GM23338 (cell line): ENCODE data around the gene SLC35A3. TPM values are rescaled to one million over a fixed set of nuclear protein-coding genes. Genes with fewer than 3 reads are reported as not detected.
A peak's percentile ranks its signal among the peaks of the same experiment; 100 is the strongest.

Source experiments
- ATAC-seq: fragments of 200-7000 bp; cut with Tn5 transposase; 3 replicates; pipeline ENCODE4 v1.9.1; 2020
- DNase-seq: peaks from one replicate; pipeline ENCODE4 v3.0.0-alpha.2; 2015; ENCODE audit warnings: low spot score
- H2AFZ ChIP-seq: fragments of 200-600 bp; sonication (generic); 2 replicates; pipeline ENCODE4 v1.8.0; 2016; ENCODE audit warnings: antibody characterized with exemption, mild to moderate bottlenecking, moderate library complexity
- H3F3A ChIP-seq: fragments of 200-600 bp; sonication (generic); replicated peaks from 2 replicates; pipeline ENCODE4 v1.8.0; 2017; ENCODE audit warnings: antibody characterized with exemption, mixed run types, low read depth
- H3K27ac ChIP-seq: fragments of 200-600 bp; sonication (generic); 2 replicates; pipeline ENCODE4 v1.6.1; 2016; ENCODE audit warnings: low read depth
- H3K27me3 ChIP-seq: fragments of 200-600 bp; sonication (generic); 2 replicates; pipeline ENCODE4 v1.8.0; 2016; ENCODE audit warnings: mild to moderate bottlenecking, mixed run types, moderate library complexity; ENCODE audit not compliant: insufficient read depth
- H3K36me3 ChIP-seq: fragments of 200-600 bp; sonication (generic); 2 replicates; pipeline ENCODE4 v1.8.0; 2016; ENCODE audit warnings: mild to moderate bottlenecking; ENCODE audit not compliant: insufficient read depth
- H3K4me1 ChIP-seq: fragments of 200-600 bp; sonication (generic); 2 replicates; pipeline ENCODE4 v1.8.0; 2016; ENCODE audit warnings: mild to moderate bottlenecking, moderate library complexity; ENCODE audit not compliant: insufficient read depth
- H3K4me2 ChIP-seq: fragments of 200-600 bp; sonication (generic); 2 replicates; pipeline ENCODE4 v1.7.1; 2017; ENCODE audit warnings: mixed run types
- H3K4me3 ChIP-seq: fragments of 200-600 bp; sonication (generic); 2 replicates; pipeline ENCODE4 v1.6.1; 2016; ENCODE audit warnings: mixed run types
- H3K79me2 ChIP-seq: fragments of 200-600 bp; sonication (generic); replicated peaks from 2 replicates; pipeline ENCODE4 v1.8.0; 2017; ENCODE audit warnings: mild to moderate bottlenecking; ENCODE audit not compliant: insufficient read depth
- H3K9me2 ChIP-seq: fragments of 200-600 bp; sonication (generic); 2 replicates; pipeline ENCODE4 v1.8.0; 2017; ENCODE audit not compliant: insufficient read depth
- H4K20me1 ChIP-seq: fragments of 200-600 bp; sonication (generic); replicated peaks from 2 replicates; pipeline ENCODE4 v1.8.0; 2017; ENCODE audit warnings: mild to moderate bottlenecking; ENCODE audit not compliant: insufficient read depth
- H3K27ac Mint-ChIP-seq: 2 replicates; pipeline ENCODE4 v1.8.0; 2020; ENCODE audit warnings: inconsistent platforms, mild to moderate bottlenecking, moderate library complexity, mixed read lengths
- H3K27me3 Mint-ChIP-seq: 3 replicates; pipeline ENCODE4 v1.8.0; 2022; ENCODE audit warnings: low read depth, mild to moderate bottlenecking, moderate library complexity, mixed read lengths, inconsistent platforms; ENCODE audit not compliant: insufficient read depth, poor library complexity
- H3K36me3 Mint-ChIP-seq: 3 replicates; pipeline ENCODE4 v1.8.0; 2021; ENCODE audit warnings: low read depth, mild to moderate bottlenecking, inconsistent platforms, moderate library complexity, mixed read lengths
- H3K4me1 Mint-ChIP-seq: 3 replicates; pipeline ENCODE4 v1.8.0; 2020; ENCODE audit warnings: mild to moderate bottlenecking, inconsistent platforms, mixed read lengths
- H3K4me3 Mint-ChIP-seq: 3 replicates; pipeline ENCODE4 v1.8.0; 2021; ENCODE audit warnings: moderate library complexity, mild to moderate bottlenecking, inconsistent platforms, mixed read lengths
- H3K9me3 Mint-ChIP-seq: 3 replicates; pipeline ENCODE4 v1.8.0; 2020; ENCODE audit warnings: moderate library complexity, mild to moderate bottlenecking, inconsistent platforms, mixed read lengths
- CREB1 ChIP-seq: fragments of 250-450 bp; sonication (Bioruptor Pico); IDR thresholded peaks from 2 replicates; pipeline ENCODE4 v1.5.0; 2020; ENCODE audit warnings: low read depth, mild to moderate bottlenecking, moderate library complexity
- EZH2 ChIP-seq: fragments of 200-600 bp; sonication (generic); IDR thresholded peaks from one replicate; pipeline ENCODE4 v1.8.0; 2017; ENCODE audit warnings: antibody characterized with exemption, mild to moderate bottlenecking, low read depth; ENCODE audit not compliant: unreplicated experiment
- EZH2phosphoT487 ChIP-seq: fragments of 200-600 bp; sonication (generic); IDR thresholded peaks from one replicate; pipeline ENCODE4 v1.8.1; 2018; ENCODE audit warnings: antibody characterized with exemption; ENCODE audit not compliant: unreplicated experiment
- JUNB ChIP-seq: IDR thresholded peaks from one replicate; pipeline ENCODE4 v1.6.1; 2016; ENCODE audit warnings: antibody characterized with exemption; ENCODE audit not compliant: unreplicated experiment
- NANOG ChIP-seq: IDR thresholded peaks from 2 replicates; pipeline ENCODE4 v1.6.1; 2016; ENCODE audit warnings: antibody characterized with exemption, borderline replicate concordance
- POLR2AphosphoS5 ChIP-seq: IDR thresholded peaks from 2 replicates; pipeline ENCODE4 v1.6.1; 2016; ENCODE audit warnings: antibody characterized with exemption, low read depth
- REST ChIP-seq: IDR thresholded peaks from one replicate; pipeline ENCODE4 v1.6.1; 2018; ENCODE audit warnings: antibody characterized with exemption; ENCODE audit not compliant: unreplicated experiment
- STAT1 ChIP-seq: IDR thresholded peaks from one replicate; pipeline ENCODE4 v1.6.1; 2016; ENCODE audit warnings: antibody characterized with exemption; ENCODE audit not compliant: unreplicated experiment
- ZNF114 ChIP-seq: fragments of 250-450 bp; sonication (Bioruptor Pico); IDR thresholded peaks from 2 replicates; pipeline ENCODE4 v1.5.0; 2020; ENCODE audit warnings: mild to moderate bottlenecking, moderate library complexity
- ZNF331 ChIP-seq: fragments of 250-450 bp; sonication (Bioruptor Pico); IDR thresholded peaks from 2 replicates; pipeline ENCODE4 v1.5.0; 2020; ENCODE audit warnings: low read depth, mild to moderate bottlenecking, moderate library complexity
- ZNF462 ChIP-seq: fragments of 250-450 bp; sonication (Bioruptor Pico); IDR thresholded peaks from 2 replicates; pipeline ENCODE4 v1.5.0; 2020; ENCODE audit warnings: mild to moderate bottlenecking, moderate library complexity
- polyA plus RNA-seq: library from polyadenylated mRNA; unstranded; fragments of >200 nt; fragmentation: Nextera tagmentation; extraction: Ambion mirVana; gene quantifications from 2 replicates; pipeline ENCODE4 v1.2.1, GENCODE V29; 2016
- total RNA-seq: library from RNA; depleted of rRNA; stranded (reverse); fragments of >200 nt; shearing (Covaris generic); gene quantifications from 2 replicates; pipeline ENCODE4 v1.2.3, GENCODE V29; 2014
- TF ChIP-seq, protein P1 (sequence below), 2 experiments: fragments of 200-600 bp in 1 of 2; sonication (generic) in 1 of 2; conservative IDR thresholded peaks; 2 replicates each; pipeline versions ENCODE4 v1.5.1 to v1.6.1; 2016 to 2017; ENCODE audit warnings: antibody characterized with exemption in 2 of 2, low read depth in 2 of 2, mild to moderate bottlenecking in 2 of 2, moderate library complexity in 1 of 2
- TF ChIP-seq, protein P2 (sequence below): IDR thresholded peaks from 2 replicates; pipeline ENCODE4 v1.6.1; 2016; ENCODE audit warnings: antibody characterized with exemption

SLC35A3 gene
- total and polyA plus RNA-seq, 2 experiments from 2014 or later, result 7.6 to 27.2 TPM

DNA sequence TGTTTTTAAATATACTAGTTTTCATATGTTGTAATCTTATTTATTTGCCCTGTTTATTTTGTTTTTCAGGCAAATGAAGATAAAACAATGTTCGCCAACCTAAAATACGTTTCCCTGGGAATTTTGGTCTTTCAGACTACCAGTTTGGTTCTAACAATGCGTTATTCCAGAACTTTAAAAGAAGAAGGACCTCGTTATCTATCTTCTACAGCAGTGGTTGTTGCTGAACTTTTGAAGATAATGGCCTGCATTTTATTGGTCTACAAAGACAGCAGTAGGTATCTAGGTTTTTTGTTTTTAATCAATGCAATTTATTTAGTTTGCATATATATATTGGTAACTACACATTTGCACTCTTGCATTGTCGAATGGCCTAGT lies 23.7 kb downstream of the SLC35A3 start:
- no peaks in the 10 kb centered on the region; the same call in 1 of the 2 replicates for H4K20me1 ChIP-seq
- H3K36me3 Mint-ChIP-seq, result peaks cover 38% of the 10 kb centered on the region; the same call in 2 of the 3 replicates
- H3K4me2 ChIP-seq, result no peak overlapping the region
- no peaks in the 10 kb centered on the region for H3K4me1 ChIP-seq
- TF ChIP-seq, protein P1, sequence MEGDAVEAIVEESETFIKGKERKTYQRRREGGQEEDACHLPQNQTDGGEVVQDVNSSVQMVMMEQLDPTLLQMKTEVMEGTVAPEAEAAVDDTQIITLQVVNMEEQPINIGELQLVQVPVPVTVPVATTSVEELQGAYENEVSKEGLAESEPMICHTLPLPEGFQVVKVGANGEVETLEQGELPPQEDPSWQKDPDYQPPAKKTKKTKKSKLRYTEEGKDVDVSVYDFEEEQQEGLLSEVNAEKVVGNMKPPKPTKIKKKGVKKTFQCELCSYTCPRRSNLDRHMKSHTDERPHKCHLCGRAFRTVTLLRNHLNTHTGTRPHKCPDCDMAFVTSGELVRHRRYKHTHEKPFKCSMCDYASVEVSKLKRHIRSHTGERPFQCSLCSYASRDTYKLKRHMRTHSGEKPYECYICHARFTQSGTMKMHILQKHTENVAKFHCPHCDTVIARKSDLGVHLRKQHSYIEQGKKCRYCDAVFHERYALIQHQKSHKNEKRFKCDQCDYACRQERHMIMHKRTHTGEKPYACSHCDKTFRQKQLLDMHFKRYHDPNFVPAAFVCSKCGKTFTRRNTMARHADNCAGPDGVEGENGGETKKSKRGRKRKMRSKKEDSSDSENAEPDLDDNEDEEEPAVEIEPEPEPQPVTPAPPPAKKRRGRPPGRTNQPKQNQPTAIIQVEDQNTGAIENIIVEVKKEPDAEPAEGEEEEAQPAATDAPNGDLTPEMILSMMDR (conservative IDR thresholded peaks at IDR 0.05; ENCODE audit: low read depth in 2 of 2), result no peak
- TF ChIP-seq POLR2AphosphoS5 (no peak), ZNF462 (CRISPR knock-in tag) (no peak), NANOG (no peak), EZH2 (no peak), REST (no peak), CREB1 (CRISPR knock-in tag) (no peak), ZNF114 (CRISPR knock-in tag) (no peak), STAT1 (no peak), JUNB (no peak), EZH2phosphoT487 (no peak), ZNF331 (CRISPR knock-in tag) (no peak)
- TF ChIP-seq, protein P2, sequence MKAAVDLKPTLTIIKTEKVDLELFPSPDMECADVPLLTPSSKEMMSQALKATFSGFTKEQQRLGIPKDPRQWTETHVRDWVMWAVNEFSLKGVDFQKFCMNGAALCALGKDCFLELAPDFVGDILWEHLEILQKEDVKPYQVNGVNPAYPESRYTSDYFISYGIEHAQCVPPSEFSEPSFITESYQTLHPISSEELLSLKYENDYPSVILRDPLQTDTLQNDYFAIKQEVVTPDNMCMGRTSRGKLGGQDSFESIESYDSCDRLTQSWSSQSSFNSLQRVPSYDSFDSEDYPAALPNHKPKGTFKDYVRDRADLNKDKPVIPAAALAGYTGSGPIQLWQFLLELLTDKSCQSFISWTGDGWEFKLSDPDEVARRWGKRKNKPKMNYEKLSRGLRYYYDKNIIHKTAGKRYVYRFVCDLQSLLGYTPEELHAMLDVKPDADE, result no peak
- H3K36me3 ChIP-seq, result no peaks in the 10 kb centered on the region
- H3K79me2 ChIP-seq, result peaks cover 14% of the 10 kb centered on the region
- peaks cover 14% of the 10 kb centered on the region; the same call in 2 of the 3 replicates for H3K9me3 Mint-ChIP-seq
- H3K27me3 ChIP-seq, result no peaks in the 10 kb centered on the region
- 0 out of 2 replicates have a peak overlapping the region, but pooled peaks have one; percentile 24 for H3K27ac ChIP-seq
- no peak overlapping the region for H2AFZ ChIP-seq
- no peaks in the 10 kb centered on the region; the same call in 2 of the 3 replicates for H3K4me1 Mint-ChIP-seq
- ATAC-seq, result no peak
- peaks cover 2% of the 10 kb centered on the region for H3K27me3 Mint-ChIP-seq
- no peak overlapping the region for H3K4me3 ChIP-seq
- DNase-seq, result no peak
- H3F3A ChIP-seq, result no peaks in the 10 kb centered on the region
- no peaks in the 10 kb centered on the region for H3K9me2 ChIP-seq
- H3K27ac Mint-ChIP-seq, result peak overlapping the region; percentile 63
- no peak overlapping the region for H3K4me3 Mint-ChIP-seq
